ENCODE data around the gene COP1.
A peak's percentile ranks its signal among the peaks of the same experiment; 100 is the strongest.
"Not testable (repeated sequence)": the region's sequence is repeated elsewhere in the genome, so short reads cannot be mapped to it uniquely, and the experiment has no call there.

COP1 gene

DNA sequence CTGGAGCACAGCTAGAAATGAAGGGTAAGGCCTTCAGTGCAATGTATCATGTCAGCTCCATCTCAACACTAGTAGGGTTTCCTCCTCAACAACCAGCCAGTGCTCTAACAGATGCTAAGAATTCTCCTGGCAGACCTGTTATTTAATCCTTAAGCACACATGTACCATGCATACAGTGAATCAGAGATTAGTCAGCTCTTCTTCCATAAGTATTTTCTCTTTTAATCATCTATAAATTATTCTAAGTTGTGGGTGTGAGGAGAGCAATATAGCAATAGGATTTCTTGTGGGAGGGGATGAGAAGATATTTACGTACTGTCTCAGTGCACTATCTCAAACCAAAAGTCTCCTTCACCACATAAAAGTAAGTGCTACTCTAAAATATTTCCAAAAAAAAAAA lies 95.3 kb downstream of the COP1 start:
- Mint-ChIP-seq H3K27me3 (no peaks in the 10 kb centered on the region), H3K4me1 (no peaks in the 10 kb centered on the region), H3K9me3 (peaks cover 0 to 5% of the 10 kb centered on the region in 2 donors), H3K4me3 (no peak overlapping the region), H3K27ac (no peak overlapping the region)
- DNase-seq (no peak), ATAC-seq (no peak)

DNA sequence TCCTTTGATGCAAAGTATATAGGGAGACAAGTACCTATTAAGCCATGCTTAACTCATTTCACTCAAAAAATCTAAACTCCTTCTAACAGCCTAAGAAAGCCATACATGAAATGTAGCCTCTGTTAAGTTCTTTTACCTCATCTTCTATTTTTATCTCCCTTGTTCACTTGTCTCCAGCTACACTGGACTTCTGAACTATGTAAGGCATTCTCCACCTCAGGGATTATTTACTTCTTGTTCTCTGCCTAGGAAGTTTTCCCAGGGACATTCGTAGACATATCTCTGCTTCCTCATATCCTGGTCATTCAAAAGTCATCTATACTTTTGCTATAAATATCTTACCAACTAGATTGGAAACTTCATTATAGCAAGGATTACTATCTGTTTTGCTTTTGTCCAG lies 96.9 kb downstream of the COP1 start:
- Mint-ChIP-seq H3K4me3 (no peak overlapping the region), H3K27ac (no peak overlapping the region), H3K27me3 (no peaks in the 10 kb centered on the region), H3K4me1 (no peaks in the 10 kb centered on the region), H3K9me3 (peaks cover 0 to 5% of the 10 kb centered on the region in 2 donors)
- ATAC-seq (no peak), DNase-seq (no peak)

- Mint-ChIP-seq H3K4me3 (no peak overlapping the region), H3K9me3 (peaks cover 13 to 14% of the 10 kb centered on the region in 2 donors), H3K4me1 (peaks cover 10% of the 10 kb centered on the region), H3K27ac (no peak overlapping the region), H3K27me3 (no peaks in the 10 kb centered on the region)
- ATAC-seq (peak; percentile 48), DNase-seq (peak in 1 of 2 donors; percentile 13)
Observed at GRCh38 chr1:176102768-176103350, 104.2 kb downstream of the COP1 start.

DNA sequence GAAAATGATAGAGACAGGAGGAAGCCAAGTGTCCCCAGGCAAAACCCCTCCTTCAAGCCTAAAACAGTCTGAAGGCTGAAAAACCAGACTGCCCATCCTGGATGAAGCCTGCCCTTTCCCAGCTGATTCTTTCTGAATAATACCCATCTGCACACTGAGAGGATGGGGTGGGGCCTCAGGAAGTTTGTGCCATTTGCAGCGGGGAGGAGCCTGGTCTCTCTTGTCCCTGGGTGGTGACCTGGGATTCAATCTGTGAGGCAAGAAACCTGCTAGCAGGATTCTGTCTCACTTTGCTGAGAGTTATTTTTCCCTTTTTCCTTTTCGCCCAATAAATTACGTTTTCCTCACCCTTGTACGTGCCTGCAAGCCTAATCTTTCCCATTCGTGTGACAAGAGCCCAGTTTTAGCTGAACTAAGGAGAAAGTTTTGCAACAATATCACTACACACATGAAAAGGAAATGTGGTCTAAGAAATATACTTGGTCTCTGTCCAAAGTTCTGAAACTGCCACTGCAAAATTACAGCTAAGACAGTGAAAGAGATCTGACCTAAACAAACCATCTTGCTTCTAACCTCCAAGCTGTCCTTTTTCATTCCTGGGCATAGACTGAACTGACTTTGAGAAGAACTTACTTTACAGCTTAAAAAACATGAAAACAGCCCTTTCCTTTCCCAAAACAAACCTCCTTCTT lies 105.0 kb downstream of the COP1 start:
- no peaks in the 10 kb centered on the region for H3K27me3 Mint-ChIP-seq
- H3K27ac Mint-ChIP-seq: no peak overlapping the region
- peaks cover 13 to 14% of the 10 kb centered on the region in 2 donors for H3K9me3 Mint-ChIP-seq
- H3K4me1 Mint-ChIP-seq: peaks cover 10% of the 10 kb centered on the region
- DNase-seq (no peak), ATAC-seq (no peak)
- no peak overlapping the region for H3K4me3 Mint-ChIP-seq

- Mint-ChIP-seq H3K4me3 (no peak overlapping the region), H3K27me3 (no peaks in the 10 kb centered on the region), H3K9me3 (peaks cover 13 to 14% of the 10 kb centered on the region in 2 donors), H3K4me1 (peaks cover 17% of the 10 kb centered on the region), H3K27ac (no peak overlapping the region)
- DNase-seq (no peak), ATAC-seq (no peak)
Observed at GRCh38 chr1:176098560-176098959, 108.5 kb downstream of the COP1 start.

GRCh38 chr1:176096015-176096414 lies 111.1 kb downstream of the COP1 start:
- H3K9me3 Mint-ChIP-seq: peaks cover 0 to 8% of the 10 kb centered on the region in 2 donors
- peaks cover 7% of the 10 kb centered on the region for H3K4me1 Mint-ChIP-seq
- no peaks in the 10 kb centered on the region for H3K27me3 Mint-ChIP-seq
- no peak overlapping the region for H3K27ac Mint-ChIP-seq
- no peak overlapping the region for H3K4me3 Mint-ChIP-seq
- DNase-seq (no peak), ATAC-seq (no peak)

DNA sequence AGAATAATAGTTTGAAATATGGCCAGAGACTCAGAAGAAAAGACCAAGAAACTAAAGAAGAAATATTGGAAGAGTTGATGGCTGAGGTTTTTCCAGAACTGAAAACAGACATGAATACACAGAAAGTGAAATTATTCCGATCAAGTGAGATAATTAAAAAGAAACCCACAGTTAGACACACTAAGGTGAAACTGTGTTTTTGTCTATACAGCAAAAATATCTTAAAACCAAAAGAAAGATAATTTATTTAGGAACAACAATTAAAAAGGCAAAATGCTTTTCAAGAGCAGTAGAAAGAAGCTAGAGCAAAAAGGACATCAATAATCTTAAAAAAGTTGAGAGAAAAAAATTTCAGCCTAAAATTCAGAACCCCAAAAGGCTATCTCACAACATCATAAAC lies 116.3 kb downstream of the COP1 start:
- no peaks in the 10 kb centered on the region for H3K27me3 Mint-ChIP-seq
- no peak overlapping the region for H3K27ac Mint-ChIP-seq
- peaks cover 7 to 9% of the 10 kb centered on the region in 2 donors for H3K9me3 Mint-ChIP-seq
- no peaks in the 10 kb centered on the region for H3K4me1 Mint-ChIP-seq
- ATAC-seq (no peak), DNase-seq (no peak)
- H3K4me3 Mint-ChIP-seq: no peak overlapping the region

DNA sequence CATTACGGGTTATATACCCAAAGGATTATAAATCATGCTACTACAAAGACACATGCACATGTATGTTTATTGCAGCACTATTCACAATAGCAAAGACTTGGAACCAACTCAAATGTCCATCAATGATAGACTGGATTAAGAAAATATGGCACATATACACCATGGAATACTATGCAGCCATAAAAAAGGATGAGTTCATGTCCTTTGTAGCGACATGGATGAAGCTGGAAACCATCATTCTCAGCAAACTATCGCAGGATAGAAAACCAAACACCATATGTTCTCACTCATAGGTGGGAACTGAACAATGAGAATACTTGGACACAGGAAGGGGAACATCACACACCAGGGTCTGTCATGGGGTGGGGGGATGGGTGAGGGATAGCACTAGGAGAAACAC lies 119.3 kb downstream of the COP1 start:
- not testable (repeated sequence) for DNase-seq, H3K4me1 Mint-ChIP-seq, H3K9me3 Mint-ChIP-seq, H3K4me3 Mint-ChIP-seq, H3K27me3 Mint-ChIP-seq, ATAC-seq, H3K27ac Mint-ChIP-seq

DNA sequence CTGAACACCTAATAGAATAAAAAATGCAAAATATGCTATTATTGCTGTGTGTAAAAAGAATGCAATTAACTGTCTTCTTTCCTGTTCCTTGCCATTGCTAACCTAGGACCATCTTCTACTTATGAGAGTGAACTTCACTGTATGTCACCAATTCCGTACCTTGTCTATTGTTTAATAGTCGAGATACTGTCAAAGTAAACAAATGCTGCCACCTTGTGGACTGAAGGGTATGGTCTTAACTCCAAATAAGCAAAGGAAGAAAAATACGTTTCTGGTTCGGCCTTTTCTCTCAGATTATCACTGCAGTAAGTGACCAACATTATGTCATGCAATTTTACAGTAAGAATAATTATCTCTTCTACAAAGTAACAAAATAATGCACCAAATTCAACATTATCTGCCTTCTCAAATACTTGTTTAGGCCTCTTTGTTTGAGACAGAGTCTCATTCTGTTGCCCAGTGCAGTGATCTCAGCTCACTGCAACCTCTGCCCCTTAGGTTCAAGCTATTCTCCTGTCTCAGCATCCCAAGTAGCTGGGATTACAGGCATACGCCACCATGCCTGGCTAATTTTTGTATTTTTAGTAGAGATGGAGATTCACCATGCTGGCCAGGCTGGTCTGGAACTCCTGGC lies 133.4 kb downstream of the COP1 start:
- Mint-ChIP-seq H3K27ac (no peak overlapping the region), H3K4me1 (no peaks in the 10 kb centered on the region), H3K4me3 (no peak overlapping the region), H3K9me3 (peaks cover 10 to 22% of the 10 kb centered on the region in 2 donors), H3K27me3 (no peaks in the 10 kb centered on the region)
- peak in 1 of 2 donors; percentile 9 for DNase-seq
- ATAC-seq: peak; percentile 42

DNA sequence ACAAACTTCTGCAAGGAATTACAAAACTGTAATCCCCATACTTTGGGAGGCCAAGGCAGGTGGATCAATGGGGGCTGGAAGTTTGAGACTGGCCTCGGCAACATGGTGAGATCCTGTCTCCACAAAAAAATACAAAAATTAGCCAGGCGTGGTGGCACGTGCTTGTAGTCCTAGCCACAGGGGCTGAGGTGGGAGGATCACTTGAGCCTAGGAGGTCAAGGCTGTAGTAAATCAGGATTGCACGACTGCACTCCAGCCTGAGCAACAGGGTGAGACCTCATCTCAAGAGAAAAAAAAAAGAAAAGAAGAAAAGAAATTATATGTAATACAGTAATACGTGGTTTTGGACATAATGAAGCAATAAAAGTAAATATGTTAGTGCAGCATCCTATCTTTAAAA lies 138.2 kb downstream of the COP1 start:
- no peak for DNase-seq
- Mint-ChIP-seq H3K4me1 (no peaks in the 10 kb centered on the region), H3K4me3 (no peak overlapping the region), H3K27ac (peak overlapping the region in 1 of 2 donors; percentile 89), H3K9me3 (no peaks in the 10 kb centered on the region), H3K27me3 (no peaks in the 10 kb centered on the region)
- no peak for ATAC-seq

GRCh38 chr1:176068256-176068655 lies 138.8 kb downstream of the COP1 start:
- Mint-ChIP-seq H3K27ac (no peak overlapping the region), H3K4me3 (no peak overlapping the region), H3K27me3 (no peaks in the 10 kb centered on the region), H3K9me3 (no peaks in the 10 kb centered on the region), H3K4me1 (no peaks in the 10 kb centered on the region)
- no peak for ATAC-seq
- no peak for DNase-seq

DNA sequence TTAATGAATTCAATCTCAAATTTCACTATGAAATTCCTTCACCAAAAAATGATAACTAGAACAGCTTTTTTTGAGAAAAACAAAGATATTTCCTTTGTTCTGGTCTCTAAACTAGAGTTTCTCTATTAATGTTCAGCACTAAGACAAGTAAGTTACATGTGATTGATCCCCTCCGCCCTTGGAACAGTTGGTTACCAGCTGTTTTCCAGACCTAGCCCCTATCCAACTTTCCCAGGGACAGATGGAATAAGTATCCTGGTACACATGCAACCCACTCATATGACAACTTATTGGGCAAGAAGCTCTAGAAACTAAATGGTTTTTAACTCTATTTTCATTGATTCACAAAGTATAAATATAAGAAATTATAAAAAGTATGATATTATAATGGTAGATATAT lies 140.4 kb downstream of the COP1 start:
- no peak for ATAC-seq
- no peak overlapping the region for H3K27ac Mint-ChIP-seq

DNA sequence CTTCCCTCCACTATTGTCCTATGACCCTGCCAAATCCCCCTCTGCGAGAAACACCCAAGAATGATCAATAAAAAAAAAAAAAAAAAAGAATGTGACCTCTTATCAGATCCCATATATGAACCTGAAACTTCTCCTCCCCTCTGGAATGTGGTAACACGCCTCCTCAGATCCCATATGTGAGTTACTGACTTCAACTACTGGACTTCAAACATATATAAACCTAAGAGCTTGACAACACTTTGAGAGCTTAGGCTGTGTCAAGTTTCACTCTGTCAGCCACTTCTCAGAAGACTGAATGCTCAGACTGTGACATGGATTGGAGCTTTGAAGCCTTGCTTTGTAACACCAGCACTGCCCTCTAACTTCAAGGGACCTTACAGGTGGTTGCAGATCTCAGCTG lies 148.4 kb downstream of the COP1 start:
- Mint-ChIP-seq H3K9me3 (no peaks in the 10 kb centered on the region), H3K4me3 (no peak overlapping the region), H3K27me3 (no peaks in the 10 kb centered on the region), H3K4me1 (no peaks in the 10 kb centered on the region), H3K27ac (peak overlapping the region; percentile 14 to 55)
- ATAC-seq (no peak), DNase-seq (no peak)

More for the DNA sequence above, 140.4 kb downstream of the COP1 start:
- DNase-seq: no peak
- Mint-ChIP-seq H3K27me3 (no peaks in the 10 kb centered on the region), H3K4me3 (no peak overlapping the region), H3K4me1 (no peaks in the 10 kb centered on the region), H3K9me3 (no peaks in the 10 kb centered on the region)

DNA sequence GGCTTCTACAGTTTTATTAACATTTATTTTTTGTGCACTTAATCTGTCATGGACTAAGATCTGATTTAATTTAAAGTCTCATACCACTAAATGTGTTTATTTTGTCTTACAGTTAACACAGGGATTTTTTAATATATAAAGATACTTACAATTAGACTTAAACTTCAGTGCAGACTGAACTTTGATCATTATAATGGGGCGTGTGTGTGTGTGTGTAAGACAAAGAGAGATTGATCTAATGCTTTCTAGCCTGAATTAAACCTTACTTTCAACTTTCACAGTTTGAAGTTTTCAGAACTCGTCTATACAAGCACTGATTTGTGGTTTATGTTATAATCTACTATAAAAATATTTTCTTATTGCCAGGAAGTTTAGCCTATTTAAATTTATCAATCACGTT lies 150.8 kb downstream of the COP1 start:
- Mint-ChIP-seq H3K27me3 (no peaks in the 10 kb centered on the region), H3K4me3 (no peak overlapping the region), H3K9me3 (no peaks in the 10 kb centered on the region), H3K27ac (no peak overlapping the region), H3K4me1 (no peaks in the 10 kb centered on the region)
- no peak for DNase-seq
- no peak for ATAC-seq

DNA sequence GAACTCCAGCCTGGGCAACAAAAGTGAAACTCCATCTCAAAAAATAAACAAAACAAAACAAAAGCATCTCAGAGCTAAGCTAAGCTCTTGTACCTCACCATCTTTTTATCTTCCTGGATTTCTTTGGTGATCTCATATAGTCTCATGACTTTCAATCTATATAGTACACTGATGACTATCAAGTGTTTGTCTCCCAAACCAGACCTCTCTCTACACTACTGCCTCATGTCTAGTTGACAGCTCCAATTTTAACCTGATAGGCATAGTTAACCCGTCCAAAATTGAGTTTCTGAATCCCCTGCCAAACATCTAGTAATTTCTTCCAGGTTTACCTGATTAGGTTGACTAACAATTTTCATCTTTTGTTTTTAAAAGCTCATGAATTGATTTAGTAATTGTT lies 151.7 kb downstream of the COP1 start:
- DNase-seq (no peak), ATAC-seq (no peak)
- no peak overlapping the region for H3K27ac Mint-ChIP-seq
- no peaks in the 10 kb centered on the region for H3K4me1 Mint-ChIP-seq
- H3K27me3 Mint-ChIP-seq: no peaks in the 10 kb centered on the region
- H3K4me3 Mint-ChIP-seq: no peak overlapping the region
- H3K9me3 Mint-ChIP-seq: no peaks in the 10 kb centered on the region

GRCh38 chr1:176051902-176052518 lies 155.1 kb downstream of the COP1 start:
- DNase-seq: no peak
- H3K4me3 Mint-ChIP-seq: no peak overlapping the region

More at GRCh38 chr1:176051902-176052518, 155.1 kb downstream of the COP1 start:
- no peak for ATAC-seq
- H3K4me1 Mint-ChIP-seq: no peaks in the 10 kb centered on the region
- no peaks in the 10 kb centered on the region for H3K9me3 Mint-ChIP-seq
- H3K27ac Mint-ChIP-seq: no peak overlapping the region
- no peaks in the 10 kb centered on the region for H3K27me3 Mint-ChIP-seq
